H7 (cell line): ENCODE data around the gene MCM6. TPM values are rescaled to one million over a fixed set of nuclear protein-coding genes. Genes with fewer than 3 reads are reported as not detected.
"Not testable (repeated sequence)": the region's sequence is repeated elsewhere in the genome, so short reads cannot be mapped to it uniquely, and the experiment has no call there.

Experiments
- DNase-seq: peaks from one replicate; pipeline ENCODE4 v3.0.0; 2012
- H3K27me3 ChIP-seq: 2 replicates; pipeline ENCODE4 v1.6.0; 2011; ENCODE audit warnings: mild to moderate bottlenecking, low read length; ENCODE audit not compliant: control insufficient read depth, insufficient read depth
- H3K36me3 ChIP-seq: replicated peaks from 2 replicates; pipeline ENCODE4 v1.5.1; 2011; ENCODE audit warnings: low read length; ENCODE audit not compliant: control insufficient read depth, insufficient read depth
- H3K4me3 ChIP-seq: 2 replicates; pipeline ENCODE4 v1.5.1; 2011; ENCODE audit warnings: low read depth, mild to moderate bottlenecking, control low read depth, low read length, moderate library complexity; ENCODE audit not compliant: insufficient read depth
- total RNA-seq: library from RNA; depleted of rRNA; stranded (reverse); fragments of >200 nt; shearing (Covaris generic); gene quantifications from 2 replicates; pipeline ENCODE4 v1.2.3, GENCODE V29; 2014

MCM6 gene
- total RNA-seq, 1 experiment from 2014 or later: 61.6 TPM

DNA sequence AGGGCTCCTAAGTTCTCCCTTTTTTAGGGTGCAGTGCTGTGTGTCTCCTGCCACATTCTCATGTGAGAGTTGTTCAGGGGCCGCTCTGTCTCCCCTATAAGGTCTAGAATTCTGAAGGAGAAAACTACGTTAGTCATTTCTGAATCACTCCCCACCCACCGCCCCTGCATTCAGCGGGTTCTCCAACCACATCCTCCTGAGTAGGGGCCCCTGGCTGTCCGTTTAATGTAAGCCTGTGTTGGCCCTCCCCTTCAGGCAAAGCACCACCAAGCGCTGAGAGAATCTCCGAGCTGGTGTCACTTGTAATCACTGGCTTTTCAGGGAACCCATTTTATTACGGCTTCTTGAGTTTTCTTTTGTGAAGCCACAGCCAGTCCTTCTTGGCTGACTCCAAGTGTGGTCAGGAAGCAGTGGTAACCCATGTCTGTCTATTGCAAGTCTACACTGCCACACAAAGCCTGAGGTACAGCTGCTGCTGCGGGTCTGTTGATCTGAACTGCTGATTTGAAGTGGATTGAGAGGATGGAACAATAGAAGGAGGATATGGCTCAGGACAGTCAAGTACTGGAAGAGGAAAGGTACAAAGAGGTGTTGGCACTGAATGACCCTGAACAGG lies 56.1 kb downstream of the MCM6 start:
- Histone ChIP-seq H3K36me3 (no peaks in the 10 kb centered on the region), H3K27me3 (no peaks in the 10 kb centered on the region), H3K4me3 (no peak overlapping the region)
- DNase-seq: no peak

DNA sequence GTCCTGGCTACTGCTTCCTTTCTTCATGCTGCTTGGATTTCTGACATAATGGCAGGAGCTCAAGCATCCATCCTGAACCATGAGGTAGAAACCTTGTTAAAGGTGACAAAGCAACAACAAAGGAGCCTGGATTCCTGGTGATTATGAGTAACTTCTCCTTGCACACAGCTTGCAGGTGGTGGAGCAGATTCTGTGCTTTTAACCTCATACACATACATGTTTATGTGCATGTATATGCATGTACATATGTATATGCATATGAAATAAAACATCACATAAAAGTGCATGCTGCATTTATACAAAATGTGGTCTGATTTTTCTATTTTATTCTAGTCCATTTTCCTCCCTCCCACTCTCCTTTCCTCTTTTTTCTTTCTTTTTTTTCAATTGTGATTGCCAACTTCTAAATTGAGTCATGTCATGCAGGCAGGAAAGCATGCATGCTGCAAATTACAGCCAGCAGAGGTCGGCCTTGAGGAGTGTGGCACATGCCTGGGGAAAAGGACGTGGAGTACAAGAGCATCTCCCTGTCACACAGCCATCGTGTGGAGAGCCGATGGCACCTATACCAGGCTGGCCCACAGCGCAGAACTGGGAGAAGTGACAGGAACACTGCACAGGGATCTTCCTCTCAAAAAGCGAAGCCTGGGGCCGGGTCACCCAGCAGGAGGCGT lies 57.2 kb downstream of the MCM6 start:
- no peak overlapping the region for H3K4me3 ChIP-seq
- peak; percentile 69 for DNase-seq
- no peaks in the 10 kb centered on the region for H3K36me3 ChIP-seq
- no peaks in the 10 kb centered on the region for H3K27me3 ChIP-seq

DNA sequence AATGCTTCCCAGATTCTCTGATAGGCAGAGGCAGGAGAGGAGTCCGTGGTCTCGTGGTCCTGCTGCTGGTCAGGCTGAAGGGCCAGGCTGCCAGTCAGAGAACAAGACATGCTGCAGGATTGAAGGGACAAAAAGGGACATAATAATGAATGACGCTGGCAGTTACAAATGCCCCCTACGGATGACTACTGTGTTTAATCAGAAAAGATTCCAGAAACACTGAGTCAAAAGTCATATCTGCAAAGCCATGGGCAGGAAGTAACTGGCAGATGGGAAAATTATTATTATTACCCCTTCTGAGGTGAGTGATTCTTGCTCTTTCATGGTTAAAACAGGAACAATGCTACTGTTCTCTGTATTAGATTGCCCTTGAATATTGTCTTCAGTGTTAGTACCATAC lies 58.3 kb downstream of the MCM6 start:
- DNase-seq: no peak
- Histone ChIP-seq H3K36me3 (no peaks in the 10 kb centered on the region), H3K27me3 (no peaks in the 10 kb centered on the region), H3K4me3 (no peak overlapping the region)

DNA sequence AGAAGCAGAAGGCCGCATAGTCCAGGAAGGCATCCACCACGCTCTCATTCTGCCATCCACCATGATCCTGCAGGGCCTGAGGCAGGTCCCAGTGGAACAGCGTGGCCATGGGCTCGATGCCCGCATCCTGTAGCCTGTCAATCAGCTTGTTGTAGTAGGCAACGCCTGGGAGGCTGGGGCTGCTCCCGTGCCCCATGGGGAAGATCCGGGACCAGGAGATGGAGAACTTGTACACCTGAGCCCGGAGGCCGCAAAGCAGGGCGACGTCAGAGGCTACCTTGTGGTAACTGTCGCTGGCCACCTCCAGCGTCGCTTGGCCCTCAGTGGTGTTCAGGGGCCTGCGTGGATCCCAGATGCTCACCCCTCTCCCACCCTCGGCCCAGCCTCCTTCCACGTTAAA lies 58.8 kb downstream of the MCM6 start:
- no peak for DNase-seq
- H3K4me3 ChIP-seq: no peak overlapping the region
- no peaks in the 10 kb centered on the region for H3K36me3 ChIP-seq
- H3K27me3 ChIP-seq: no peaks in the 10 kb centered on the region

DNA sequence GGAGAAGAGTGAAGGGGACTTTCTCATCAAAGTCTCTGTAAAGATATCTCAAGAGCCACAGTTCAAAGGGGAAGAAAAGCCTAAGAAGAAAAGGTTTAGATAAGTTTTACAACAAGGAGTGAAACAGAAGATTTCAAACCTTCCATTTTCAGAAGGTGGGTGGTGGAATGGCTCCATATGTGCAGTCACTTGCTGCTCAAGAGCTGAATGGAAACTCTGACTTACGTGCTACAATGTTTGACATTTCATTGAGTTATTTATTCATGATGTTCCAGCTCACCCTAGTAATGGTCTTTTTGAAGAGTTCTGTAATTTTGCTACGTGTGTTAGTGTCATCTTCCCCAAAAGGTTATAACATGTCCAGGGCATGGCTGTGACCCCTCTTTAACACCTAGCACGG lies 61.0 kb downstream of the MCM6 start:
- H3K27me3 ChIP-seq: no peaks in the 10 kb centered on the region
- no peaks in the 10 kb centered on the region for H3K36me3 ChIP-seq
- H3K4me3 ChIP-seq: no peak overlapping the region
- no peak for DNase-seq

DNA sequence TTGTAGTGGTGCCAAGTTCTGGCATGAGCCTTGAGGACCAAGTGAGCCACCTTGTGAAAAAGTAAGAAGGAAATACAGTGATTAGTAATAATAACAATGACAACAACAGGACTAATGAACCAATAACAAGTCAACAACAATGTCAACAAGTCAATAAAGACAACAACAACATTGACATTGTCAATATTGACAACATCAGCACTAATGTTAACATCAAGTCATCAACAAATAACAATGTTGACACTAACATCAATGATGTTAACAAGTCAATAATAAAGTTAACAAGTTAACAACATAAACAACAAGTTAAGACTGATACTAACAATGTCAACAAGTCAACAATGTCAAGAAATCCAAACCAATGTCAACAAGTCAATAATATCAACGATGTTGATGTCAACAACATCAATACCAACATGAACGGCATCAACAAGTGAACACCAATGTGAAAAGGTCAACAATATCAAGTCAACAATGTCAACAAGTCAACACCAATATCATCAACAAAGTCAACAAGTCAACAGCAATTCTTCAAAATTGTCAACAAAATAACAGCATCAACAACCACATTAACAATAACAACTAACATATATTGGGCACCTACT lies 63.2 kb downstream of the MCM6 start:
- H3K4me3 ChIP-seq: no peak overlapping the region
- H3K27me3 ChIP-seq: no peaks in the 10 kb centered on the region
- DNase-seq: no peak
- no peaks in the 10 kb centered on the region for H3K36me3 ChIP-seq

DNA sequence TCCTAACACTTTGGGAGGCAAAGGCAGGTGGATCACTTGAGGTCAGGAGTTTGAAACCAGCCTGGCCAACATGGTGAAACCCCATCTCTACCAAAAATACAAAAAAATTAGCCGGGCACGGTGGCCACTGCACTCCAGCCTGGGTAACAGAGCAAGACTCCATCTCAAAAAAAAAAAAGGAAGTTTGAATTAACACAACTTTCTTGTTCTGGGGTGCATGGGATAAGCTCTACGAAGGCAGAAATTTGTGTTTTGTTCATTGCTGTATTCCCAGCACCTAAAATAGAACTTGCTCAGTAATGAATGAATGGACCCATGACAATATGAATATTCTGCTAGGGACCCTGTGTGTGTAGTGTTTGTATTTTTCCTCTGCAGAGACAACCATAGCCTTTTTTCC lies 68.4 kb downstream of the MCM6 start:
- H3K36me3 ChIP-seq, H3K27me3 ChIP-seq, H3K4me3 ChIP-seq, DNase-seq: not testable (repeated sequence)

DNA sequence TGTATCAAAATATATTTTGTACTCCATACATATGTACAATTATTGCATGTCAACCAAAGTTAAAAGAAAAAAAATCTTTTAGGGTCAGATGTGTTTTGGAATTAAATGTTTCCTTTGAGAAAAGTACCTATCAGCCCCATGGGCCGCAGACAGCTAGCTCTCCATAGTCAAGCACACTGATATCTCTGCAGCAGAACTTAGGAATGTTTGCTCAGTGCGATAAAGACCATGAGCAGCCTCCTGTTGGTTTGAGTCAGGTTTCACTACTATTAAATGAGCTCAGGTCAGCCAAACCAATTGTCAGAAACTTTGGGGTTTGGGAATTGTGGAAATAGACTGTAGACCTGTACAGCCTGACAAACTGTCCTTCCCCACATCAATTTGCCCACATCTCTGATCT lies 73.0 kb downstream of the MCM6 start:
- Histone ChIP-seq H3K4me3 (no peak overlapping the region), H3K27me3 (no peaks in the 10 kb centered on the region), H3K36me3 (no peaks in the 10 kb centered on the region)
- DNase-seq: no peak

DNA sequence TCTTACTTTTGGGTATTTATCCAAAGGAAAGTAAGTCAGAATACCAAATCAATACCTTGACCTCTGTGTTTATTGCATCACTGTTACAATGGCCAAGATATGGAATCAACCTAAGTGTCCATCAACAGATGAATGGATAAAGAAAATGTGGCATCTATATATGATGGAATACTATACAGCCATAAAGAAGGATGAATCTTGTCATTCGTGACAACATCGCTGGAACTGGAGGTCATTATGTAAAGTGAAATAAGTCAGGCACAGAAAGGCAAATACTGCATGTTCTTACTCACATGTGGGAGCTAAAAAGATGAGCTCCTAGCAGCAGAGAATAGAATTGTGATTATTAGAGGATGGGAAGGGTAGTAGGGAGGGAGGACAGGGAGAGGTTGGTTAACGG lies 73.9 kb downstream of the MCM6 start:
- no peak for DNase-seq
- Histone ChIP-seq H3K4me3 (no peak overlapping the region), H3K36me3 (no peaks in the 10 kb centered on the region), H3K27me3 (no peaks in the 10 kb centered on the region)

DNA sequence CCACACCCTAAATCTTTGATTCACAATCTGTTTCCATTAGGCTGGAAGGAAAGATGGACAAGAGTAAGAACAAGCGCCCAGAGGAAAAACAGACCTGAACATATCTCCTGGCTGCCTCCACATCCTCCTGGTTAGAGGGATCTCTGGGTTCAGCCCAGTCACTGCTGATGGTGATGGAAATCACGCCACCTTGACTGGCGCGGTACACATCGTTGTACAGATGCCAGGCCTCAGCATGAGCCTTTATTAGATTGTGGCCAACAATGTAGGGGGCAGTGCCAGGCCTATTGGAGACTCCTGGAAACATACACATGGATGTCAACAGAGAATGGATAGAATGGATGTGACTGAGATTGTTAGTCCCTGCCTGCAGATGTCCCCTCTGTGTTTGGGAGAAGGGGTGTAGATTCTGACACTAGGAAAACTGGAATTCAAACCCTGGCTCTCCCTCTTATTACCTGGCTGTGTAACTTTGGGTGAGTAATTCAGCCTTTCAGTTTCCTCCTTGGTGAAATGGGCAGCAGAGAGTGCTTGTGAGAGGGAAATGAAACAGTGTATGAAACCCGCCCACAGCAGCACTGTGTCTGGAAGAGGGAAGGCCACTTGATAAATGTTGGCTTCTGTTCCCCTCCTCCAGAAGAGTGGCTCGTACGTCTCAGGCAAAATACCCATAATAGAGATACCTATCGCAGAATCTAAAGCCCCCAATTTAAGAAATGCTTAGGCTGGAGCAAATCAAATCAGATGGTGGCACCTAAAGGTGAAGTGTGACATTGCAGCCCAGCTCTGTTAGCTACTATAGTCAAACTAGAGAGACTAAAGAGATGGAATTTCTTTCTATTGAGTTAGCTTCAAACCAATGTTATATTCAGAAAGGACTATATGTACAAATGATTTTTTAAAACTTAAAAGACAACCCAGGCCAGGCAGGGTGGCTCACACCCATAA lies 75.5 kb downstream of the MCM6 start:
- no peaks in the 10 kb centered on the region for H3K36me3 ChIP-seq
- H3K4me3 ChIP-seq: no peak overlapping the region
- no peak for DNase-seq

DNA sequence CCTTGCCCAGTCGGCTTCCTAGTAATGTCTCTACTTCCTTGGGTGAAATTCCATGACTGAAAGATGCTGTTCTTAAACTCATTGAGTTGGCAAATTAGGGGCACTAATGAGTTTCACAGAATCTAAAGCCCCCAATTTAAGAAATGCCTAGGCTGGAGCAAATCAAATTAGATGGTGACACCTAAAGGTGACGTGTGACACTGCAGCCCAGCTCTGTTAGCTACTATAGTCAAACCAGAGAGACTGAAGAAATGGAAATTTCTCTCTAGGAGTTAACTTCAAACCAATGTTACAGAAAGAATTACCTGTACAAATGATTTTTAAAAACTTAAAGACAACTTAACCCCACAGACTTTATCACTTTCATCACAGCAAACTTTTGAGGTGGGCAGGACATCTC lies 76.5 kb downstream of the MCM6 start:
- Histone ChIP-seq H3K4me3 (no peak overlapping the region), H3K36me3 (no peaks in the 10 kb centered on the region), H3K27me3 (no peaks in the 10 kb centered on the region)
- no peak for DNase-seq

More for the DNA sequence above, 75.5 kb downstream of the MCM6 start:
- H3K27me3 ChIP-seq: no peaks in the 10 kb centered on the region

DNA sequence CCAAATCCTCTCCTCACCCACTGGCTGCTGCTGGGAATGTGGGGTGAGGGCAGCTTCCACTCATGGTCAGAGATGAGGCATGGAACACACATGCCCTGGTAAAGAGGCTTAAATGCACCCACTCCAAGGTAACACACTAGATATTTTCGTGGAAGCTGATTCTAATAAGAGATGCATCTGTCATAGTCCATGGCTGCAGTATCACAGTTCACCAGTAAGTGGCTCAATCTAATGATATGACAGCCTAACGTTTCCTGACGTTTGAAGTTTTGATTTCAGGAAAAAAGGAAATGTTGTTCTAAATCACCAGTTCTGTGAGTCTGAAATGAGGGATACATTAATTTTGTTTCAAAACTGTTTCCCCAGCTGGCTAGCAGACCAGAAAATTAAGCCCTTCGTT lies 77.5 kb downstream of the MCM6 start:
- Histone ChIP-seq H3K27me3 (no peaks in the 10 kb centered on the region), H3K4me3 (no peak overlapping the region), H3K36me3 (no peaks in the 10 kb centered on the region)
- DNase-seq: no peak

DNA sequence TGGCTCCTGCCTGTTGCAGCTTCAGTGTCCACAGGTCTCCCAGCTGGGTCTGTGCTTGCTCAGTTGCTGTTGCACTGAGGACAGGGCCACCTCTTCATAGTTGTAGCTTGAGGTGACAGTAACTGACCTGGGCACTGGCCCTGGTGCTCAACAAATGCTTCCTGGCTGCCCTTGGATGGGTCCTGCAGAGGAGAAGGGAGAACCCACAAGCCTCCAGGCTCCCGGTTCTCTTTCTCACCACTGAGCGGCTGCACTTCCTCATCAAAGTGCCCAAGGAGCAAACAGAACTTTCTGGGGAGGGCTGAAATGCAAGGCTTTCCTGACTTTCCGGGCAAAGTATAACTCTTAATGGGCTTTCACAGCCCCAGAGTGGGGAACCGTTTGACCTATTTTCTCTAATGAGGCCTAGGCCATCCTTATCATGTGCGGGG lies 78.0 kb downstream of the MCM6 start:
- H3K4me3 ChIP-seq: no peak overlapping the region
- no peaks in the 10 kb centered on the region for H3K27me3 ChIP-seq
- H3K36me3 ChIP-seq: no peaks in the 10 kb centered on the region
- no peak for DNase-seq

DNA sequence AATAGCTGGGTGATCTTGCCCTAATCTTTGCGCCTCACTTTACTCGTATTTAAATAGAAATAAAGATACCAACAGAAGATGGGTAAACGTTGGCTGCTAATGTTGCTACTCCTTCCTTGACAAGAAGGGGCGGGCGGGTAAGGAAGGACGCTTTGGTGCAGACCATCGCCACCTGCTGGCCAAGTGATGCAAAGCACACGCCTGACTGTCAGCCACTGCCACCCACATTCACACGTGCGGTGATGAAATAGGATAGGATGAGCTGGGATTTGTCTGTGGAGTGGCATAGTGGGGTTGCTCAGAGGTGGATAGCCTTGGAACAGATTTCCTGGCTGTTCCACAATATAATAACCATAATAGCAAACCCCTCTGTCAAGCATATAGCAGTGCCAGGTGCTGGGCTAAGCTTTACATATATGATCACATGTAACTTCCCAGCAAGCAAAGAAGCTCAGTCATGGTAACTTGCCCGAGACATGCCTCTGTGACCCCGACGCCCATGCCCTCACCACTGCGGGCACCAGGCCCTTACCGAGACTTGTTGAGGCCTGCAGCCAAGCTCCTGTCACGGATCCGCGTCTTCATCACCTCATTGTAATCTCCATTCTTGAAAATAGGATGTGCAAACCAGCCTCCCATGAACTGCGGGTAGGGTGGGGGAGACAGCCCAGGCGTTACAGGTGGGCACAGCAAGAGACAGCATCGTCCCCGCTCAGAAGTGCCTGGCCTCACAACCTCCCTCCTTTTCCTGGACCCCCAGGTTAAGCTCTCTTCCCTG lies 78.6 kb downstream of the MCM6 start:
- H3K4me3 ChIP-seq: no peak overlapping the region
- H3K36me3 ChIP-seq: no peaks in the 10 kb centered on the region
- no peaks in the 10 kb centered on the region for H3K27me3 ChIP-seq
- DNase-seq: peak; percentile 89
